Astrocyte (in vitro differentiated cells and primary cell): ENCODE results near the gene ROR2.

ENCODE experiments used
- EZH2 ChIP-seq: IDR thresholded peaks from 2 replicates; pipeline ENCODE4 v1.6.1; 2012; ENCODE audit warnings: mild to moderate bottlenecking, low read length, inconsistent platforms; ENCODE audit not compliant: insufficient read depth
- TF ChIP-seq, protein P1 (sequence below): IDR thresholded peaks from 2 replicates; pipeline ENCODE4 v1.5.1; 2011; ENCODE audit warnings: low read depth, mild to moderate bottlenecking, inconsistent platforms, low read length, moderate library complexity; ENCODE audit not compliant: insufficient read depth

DNA sequence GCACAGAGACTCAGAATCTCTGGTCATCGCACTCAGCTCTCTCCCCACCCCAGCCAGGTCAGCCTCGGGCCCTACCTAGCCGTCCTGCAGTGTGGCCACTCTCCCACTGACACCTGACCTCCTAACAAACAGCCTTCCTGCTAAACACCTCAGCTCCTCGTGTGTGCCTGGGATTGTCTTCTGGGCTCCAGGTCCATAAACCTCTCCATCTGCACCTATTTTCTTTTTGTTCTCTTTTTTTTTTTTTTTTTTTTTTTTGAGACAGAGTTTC lies 193.6 kb downstream of the ROR2 start:
- no peak for TF ChIP-seq EZH2
- TF ChIP-seq, protein P1, sequence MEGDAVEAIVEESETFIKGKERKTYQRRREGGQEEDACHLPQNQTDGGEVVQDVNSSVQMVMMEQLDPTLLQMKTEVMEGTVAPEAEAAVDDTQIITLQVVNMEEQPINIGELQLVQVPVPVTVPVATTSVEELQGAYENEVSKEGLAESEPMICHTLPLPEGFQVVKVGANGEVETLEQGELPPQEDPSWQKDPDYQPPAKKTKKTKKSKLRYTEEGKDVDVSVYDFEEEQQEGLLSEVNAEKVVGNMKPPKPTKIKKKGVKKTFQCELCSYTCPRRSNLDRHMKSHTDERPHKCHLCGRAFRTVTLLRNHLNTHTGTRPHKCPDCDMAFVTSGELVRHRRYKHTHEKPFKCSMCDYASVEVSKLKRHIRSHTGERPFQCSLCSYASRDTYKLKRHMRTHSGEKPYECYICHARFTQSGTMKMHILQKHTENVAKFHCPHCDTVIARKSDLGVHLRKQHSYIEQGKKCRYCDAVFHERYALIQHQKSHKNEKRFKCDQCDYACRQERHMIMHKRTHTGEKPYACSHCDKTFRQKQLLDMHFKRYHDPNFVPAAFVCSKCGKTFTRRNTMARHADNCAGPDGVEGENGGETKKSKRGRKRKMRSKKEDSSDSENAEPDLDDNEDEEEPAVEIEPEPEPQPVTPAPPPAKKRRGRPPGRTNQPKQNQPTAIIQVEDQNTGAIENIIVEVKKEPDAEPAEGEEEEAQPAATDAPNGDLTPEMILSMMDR: no peak
